AG09319 (cell line): ENCODE data around the gene GCLC.

Experiments used
- DNase-seq: peaks from one replicate; pipeline ENCODE4 v3.0.0-alpha.2; 2010; ENCODE audit warnings: low read depth; ENCODE audit errors: extremely low read depth
- CTCF ChIP-seq: IDR thresholded peaks from 2 replicates; pipeline ENCODE4 v1.5.1; 2011; ENCODE audit warnings: low read depth, mild to moderate bottlenecking, inconsistent platforms, low read length, moderate library complexity

The GCLC gene

DNA sequence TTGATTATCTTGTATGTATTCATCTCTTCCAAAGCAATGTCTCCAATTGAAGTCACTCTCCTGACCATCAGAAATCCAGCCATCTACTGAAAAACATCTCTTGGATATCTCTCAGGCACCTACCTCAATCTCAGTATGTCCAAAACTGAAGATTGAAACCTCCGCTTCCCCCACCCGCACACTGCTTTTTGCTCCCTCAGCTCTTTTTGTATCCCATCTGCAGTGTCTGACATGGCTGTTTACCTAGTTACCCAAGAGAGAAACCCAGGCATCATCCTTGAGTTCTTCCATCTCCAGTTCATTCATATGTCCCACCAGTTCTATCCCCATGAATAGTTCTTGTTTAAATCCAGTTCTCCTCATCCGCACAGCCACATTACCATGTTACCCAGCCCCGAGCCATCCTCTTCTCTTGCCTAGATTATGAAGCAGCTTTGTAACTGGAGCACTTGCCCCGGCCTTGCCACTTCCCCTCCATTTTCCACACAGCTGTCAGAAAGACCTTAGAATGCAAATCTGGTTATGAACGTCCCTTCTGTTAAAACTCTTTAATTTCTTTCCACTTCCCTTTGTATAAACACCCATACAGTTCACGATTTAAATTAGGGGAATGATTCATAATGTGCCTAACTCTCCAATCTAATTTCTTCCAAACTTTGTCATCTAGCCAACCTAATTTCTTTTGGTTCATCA is 40.5 kb upstream of the GCLC start:
- no peak for TF ChIP-seq CTCF
- no peak for DNase-seq

DNA sequence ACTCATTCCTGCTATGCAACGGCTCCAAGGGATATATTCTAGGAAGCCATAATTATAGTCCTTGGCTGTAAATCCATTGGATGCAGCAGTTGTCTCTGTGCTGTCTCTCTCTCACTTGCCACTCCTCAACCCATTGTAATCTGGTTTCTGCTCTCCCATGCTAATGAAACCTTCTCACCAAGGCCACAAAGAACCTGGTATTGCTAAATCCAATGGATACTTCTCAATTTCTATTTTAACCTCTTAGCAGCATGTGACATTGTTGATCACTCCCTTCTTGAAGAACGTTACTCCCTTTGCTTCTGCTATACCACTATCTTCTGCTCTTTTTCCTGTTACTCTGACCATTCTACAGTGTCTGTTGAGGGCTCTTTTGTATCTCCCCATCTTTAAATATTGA is 39.8 kb upstream of the GCLC start:
- no peak for TF ChIP-seq CTCF
- no peak for DNase-seq

DNA sequence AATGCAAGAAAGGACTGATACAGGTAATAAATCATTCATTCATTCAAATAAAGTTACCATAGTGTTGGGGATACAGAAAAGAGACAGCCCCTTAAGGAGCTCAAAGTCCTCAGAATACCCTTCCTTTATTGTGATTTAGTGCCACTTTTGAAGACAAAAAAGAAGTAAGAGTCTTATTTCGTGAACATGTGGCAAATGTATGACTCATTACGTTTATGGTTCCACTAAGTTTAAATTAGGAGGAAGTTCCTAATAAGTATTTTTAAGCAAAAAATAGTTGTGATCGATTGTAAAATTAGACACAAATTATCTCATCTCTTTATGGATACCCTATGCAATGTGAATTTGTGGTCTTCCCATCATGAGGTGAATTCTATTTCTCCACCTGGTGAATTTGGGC is 38.5 kb upstream of the GCLC start:
- TF ChIP-seq CTCF, result no peak
- no peak for DNase-seq

DNA sequence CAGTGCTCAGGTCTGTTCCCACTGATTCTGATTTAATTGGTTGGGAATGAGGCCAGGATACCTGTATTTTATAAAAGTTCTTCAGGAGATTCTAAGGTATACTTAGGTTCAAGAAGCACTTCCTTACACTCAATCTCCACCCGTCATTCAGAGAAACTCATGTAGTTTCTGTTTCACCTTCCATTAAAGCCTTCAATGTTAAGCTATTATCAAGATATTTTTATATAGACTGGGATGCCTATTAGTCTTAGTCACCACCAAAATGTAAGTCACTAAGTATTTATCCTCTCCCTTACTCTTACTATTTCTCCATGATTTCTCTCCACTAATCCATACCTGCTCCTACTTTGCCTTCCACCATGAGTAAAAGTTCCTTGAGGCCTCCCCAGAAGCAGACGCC is 38.1 kb upstream of the GCLC start:
- no peak for DNase-seq

DNA sequence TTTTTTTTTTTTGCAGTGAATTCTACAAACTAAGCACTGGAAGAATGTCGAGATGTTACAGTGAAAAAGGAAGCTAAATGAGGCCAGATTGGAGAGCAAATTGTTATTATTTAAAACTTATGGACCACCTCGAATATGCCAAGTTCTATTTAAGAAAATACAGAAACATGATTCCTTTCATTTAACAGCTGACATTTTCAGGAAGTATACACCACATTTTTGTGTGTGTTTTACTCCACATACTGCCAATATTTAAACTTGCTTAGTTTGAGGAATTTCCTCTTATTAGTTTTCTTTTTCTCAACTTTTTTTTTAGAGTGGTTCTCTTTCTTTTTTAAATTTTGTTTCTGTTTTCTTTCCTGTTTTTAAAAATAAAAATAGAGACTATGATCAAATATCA is 37.0 kb upstream of the GCLC start:
- no peak for TF ChIP-seq CTCF
- DNase-seq, result no peak

More for the DNA sequence above, 38.1 kb upstream of the GCLC start:
- no peak for TF ChIP-seq CTCF

- TF ChIP-seq CTCF, result no peak
- no peak for DNase-seq
These were observed 36.4 kb upstream of the GCLC start for GRCh38 chr6:53581173-53581773.

- no peak for TF ChIP-seq CTCF
- DNase-seq, result no peak
These were observed 34.4 kb upstream of the GCLC start for GRCh38 chr6:53579338-53579737.
